IPS-20b (cell line): ENCODE results near the gene LBH.

Experiments
- H3K27ac ChIP-seq: one replicate; pipeline ENCODE4 v1.5.1; 2013; ENCODE audit warnings: low read length
- H3K27me3 ChIP-seq: 2 replicates; pipeline ENCODE4 v1.6.1; 2013; ENCODE audit warnings: mild to moderate bottlenecking, low read length, inconsistent platforms; ENCODE audit not compliant: insufficient read depth
- H3K36me3 ChIP-seq: 2 replicates; pipeline ENCODE4 v1.6.1; 2013; ENCODE audit warnings: low read depth, mild to moderate bottlenecking, inconsistent platforms, low read length, moderate library complexity; ENCODE audit not compliant: insufficient read depth
- H3K4me1 ChIP-seq: 2 replicates; pipeline ENCODE4 v1.6.1; 2013; ENCODE audit warnings: mild to moderate bottlenecking, control low read depth, inconsistent platforms, low read length, moderate library complexity; ENCODE audit not compliant: insufficient read depth
- H3K4me3 ChIP-seq: 2 replicates; pipeline ENCODE4 v1.5.1; 2013; ENCODE audit warnings: mild to moderate bottlenecking, low read length, inconsistent platforms
- H3K9ac ChIP-seq: 2 replicates; pipeline ENCODE4 v1.6.1; 2013; ENCODE audit warnings: low read depth, mild to moderate bottlenecking, inconsistent platforms, low read length, moderate library complexity
- H3K9me3 ChIP-seq: 2 replicates; pipeline ENCODE4 v1.6.1; 2013; ENCODE audit warnings: mild to moderate bottlenecking, low read depth, low read length, inconsistent platforms; ENCODE audit not compliant: insufficient read depth

The LBH gene

GRCh38 chr2:30287190-30287840 is 56.0 kb downstream of the LBH start:
- H3K4me3 ChIP-seq = no peak overlapping the region; the same call in 1 of the 2 replicates
- no peaks in the 10 kb centered on the region for H3K36me3 ChIP-seq
- no peaks in the 10 kb centered on the region for H3K27me3 ChIP-seq
- no peaks in the 10 kb centered on the region for H3K9me3 ChIP-seq
- peak overlapping the region; percentile 11 for H3K27ac ChIP-seq
- peaks cover 26% of the 10 kb centered on the region for H3K4me1 ChIP-seq
- peak overlapping the region; percentile 54; the same call in 1 of the 2 replicates for H3K9ac ChIP-seq

GRCh38 chr2:30287857-30288513 is 56.7 kb downstream of the LBH start:
- peak overlapping the region; percentile 1 for H3K27ac ChIP-seq

GRCh38 chr2:30288561-30288960 is 57.2 kb downstream of the LBH start:
- no peaks in the 10 kb centered on the region for H3K9me3 ChIP-seq
- H3K36me3 ChIP-seq = no peaks in the 10 kb centered on the region
- H3K27me3 ChIP-seq = no peaks in the 10 kb centered on the region
- H3K9ac ChIP-seq = no peak overlapping the region
- H3K27ac ChIP-seq = peak overlapping the region; percentile 1
- H3K4me1 ChIP-seq = peaks cover 26% of the 10 kb centered on the region
- H3K4me3 ChIP-seq = no peak overlapping the region; the same call in 1 of the 2 replicates

More at GRCh38 chr2:30287857-30288513, 56.7 kb downstream of the LBH start:
- no peaks in the 10 kb centered on the region for H3K27me3 ChIP-seq
- peaks cover 26% of the 10 kb centered on the region for H3K4me1 ChIP-seq
- H3K36me3 ChIP-seq = no peaks in the 10 kb centered on the region
- H3K9ac ChIP-seq = no peak overlapping the region
- H3K4me3 ChIP-seq = no peak overlapping the region; the same call in 1 of the 2 replicates
- H3K9me3 ChIP-seq = no peaks in the 10 kb centered on the region

- H3K9ac ChIP-seq = no peak overlapping the region
- H3K27ac ChIP-seq = no peak overlapping the region
- no peaks in the 10 kb centered on the region for H3K27me3 ChIP-seq
- H3K4me1 ChIP-seq = peaks cover 9% of the 10 kb centered on the region
- no peak overlapping the region for H3K4me3 ChIP-seq
- no peaks in the 10 kb centered on the region for H3K9me3 ChIP-seq
- no peaks in the 10 kb centered on the region for H3K36me3 ChIP-seq
Observed at GRCh38 chr2:30293303-30293921, 62.1 kb downstream of the LBH start.

GRCh38 chr2:30294133-30294532 is 62.8 kb downstream of the LBH start:
- Histone ChIP-seq H3K4me1 (peaks cover 2% of the 10 kb centered on the region; the same call in 1 of the 2 replicates), H3K36me3 (no peaks in the 10 kb centered on the region), H3K27me3 (no peaks in the 10 kb centered on the region), H3K4me3 (no peak overlapping the region), H3K9ac (no peak overlapping the region), H3K27ac (no peak overlapping the region), H3K9me3 (no peaks in the 10 kb centered on the region)

GRCh38 chr2:30296496-30296895 is 65.2 kb downstream of the LBH start:
- Histone ChIP-seq H3K27ac (no peak overlapping the region), H3K9me3 (no peaks in the 10 kb centered on the region), H3K27me3 (no peaks in the 10 kb centered on the region), H3K36me3 (no peaks in the 10 kb centered on the region), H3K9ac (no peak overlapping the region), H3K4me3 (no peak overlapping the region), H3K4me1 (peaks cover 20% of the 10 kb centered on the region)

- Histone ChIP-seq H3K9me3 (no peaks in the 10 kb centered on the region), H3K4me3 (no peak overlapping the region), H3K27me3 (peaks cover 12% of the 10 kb centered on the region), H3K27ac (no peak overlapping the region), H3K4me1 (peaks cover 29% of the 10 kb centered on the region), H3K36me3 (no peaks in the 10 kb centered on the region), H3K9ac (no peak overlapping the region)
Observed at GRCh38 chr2:30298302-30298701, 67.0 kb downstream of the LBH start.

GRCh38 chr2:30300122-30300455 is 68.8 kb downstream of the LBH start:
- no peak overlapping the region for H3K4me3 ChIP-seq
- no peaks in the 10 kb centered on the region for H3K36me3 ChIP-seq
- H3K9ac ChIP-seq = no peak overlapping the region
- H3K9me3 ChIP-seq = no peaks in the 10 kb centered on the region
- peaks cover 29% of the 10 kb centered on the region for H3K4me1 ChIP-seq
- H3K27me3 ChIP-seq = peaks cover 14% of the 10 kb centered on the region
- H3K27ac ChIP-seq = no peak overlapping the region

GRCh38 chr2:30300456-30301221 is 69.3 kb downstream of the LBH start:
- H3K27me3 ChIP-seq = peaks cover 14% of the 10 kb centered on the region
- no peak overlapping the region; the same call in 1 of the 2 replicates for H3K4me3 ChIP-seq
- H3K4me1 ChIP-seq = peaks cover 29% of the 10 kb centered on the region
- H3K9ac ChIP-seq = no peak overlapping the region
- H3K9me3 ChIP-seq = no peaks in the 10 kb centered on the region
- no peak overlapping the region for H3K27ac ChIP-seq
- no peaks in the 10 kb centered on the region for H3K36me3 ChIP-seq

GRCh38 chr2:30301551-30301950 is 70.2 kb downstream of the LBH start:
- H3K4me3 ChIP-seq = no peak overlapping the region; the same call in 1 of the 2 replicates
- H3K9ac ChIP-seq = no peak overlapping the region
- H3K27ac ChIP-seq = no peak overlapping the region
- H3K4me1 ChIP-seq = peaks cover 29% of the 10 kb centered on the region
- no peaks in the 10 kb centered on the region for H3K36me3 ChIP-seq
- H3K9me3 ChIP-seq = no peaks in the 10 kb centered on the region
- peaks cover 14% of the 10 kb centered on the region for H3K27me3 ChIP-seq

GRCh38 chr2:30302566-30302965 is 71.2 kb downstream of the LBH start:
- Histone ChIP-seq H3K4me1 (peaks cover 29% of the 10 kb centered on the region), H3K9ac (no peak overlapping the region), H3K36me3 (no peaks in the 10 kb centered on the region), H3K4me3 (no peak overlapping the region), H3K27ac (no peak overlapping the region), H3K27me3 (peaks cover 14% of the 10 kb centered on the region), H3K9me3 (no peaks in the 10 kb centered on the region)
